NCI-H2107 (cell line): ENCODE measurements around the gene MAPKAP1.

Experiments
- DNase-seq: peaks from one replicate; lab custom pipeline; 2025; lab: John Stamatoyannopoulos, UW

MAPKAP1 gene

GRCh38 chr9:125430161-125431011, 276.6 kb downstream of the MAPKAP1 start:
- no peak for DNase-seq

GRCh38 chr9:125429476-125430160, 277.4 kb downstream of the MAPKAP1 start:
- no peak for DNase-seq

GRCh38 chr9:125428902-125429467, 278.0 kb downstream of the MAPKAP1 start:
- DNase-seq, result no peak

- DNase-seq, result no peak
Observed at GRCh38 chr9:125428060-125428901, 278.7 kb downstream of the MAPKAP1 start.

GRCh38 chr9:125427556-125427955, 279.5 kb downstream of the MAPKAP1 start:
- DNase-seq, result no peak

- no peak for DNase-seq
Observed at GRCh38 chr9:125426926-125427325, 280.1 kb downstream of the MAPKAP1 start.

- DNase-seq, result no peak
Observed at GRCh38 chr9:125425901-125426515, 281.0 kb downstream of the MAPKAP1 start.

GRCh38 chr9:125425170-125425897, 281.7 kb downstream of the MAPKAP1 start:
- DNase-seq, result no peak

GRCh38 chr9:125423964-125424363, 283.0 kb downstream of the MAPKAP1 start:
- no peak for DNase-seq

GRCh38 chr9:125422853-125423252, 284.2 kb downstream of the MAPKAP1 start:
- no peak for DNase-seq

GRCh38 chr9:125421591-125422181, 285.3 kb downstream of the MAPKAP1 start:
- no peak for DNase-seq

GRCh38 chr9:125421166-125421565, 285.8 kb downstream of the MAPKAP1 start:
- no peak for DNase-seq

GRCh38 chr9:125418404-125418803, 288.6 kb downstream of the MAPKAP1 start:
- DNase-seq, result no peak

GRCh38 chr9:125416517-125416916, 290.5 kb downstream of the MAPKAP1 start:
- DNase-seq, result no peak

GRCh38 chr9:125415583-125416460, 291.2 kb downstream of the MAPKAP1 start:
- DNase-seq, result no peak

- no peak for DNase-seq
Observed at GRCh38 chr9:125413579-125413978, 293.4 kb downstream of the MAPKAP1 start.

GRCh38 chr9:125412166-125412565, 294.8 kb downstream of the MAPKAP1 start:
- DNase-seq, result no peak

GRCh38 chr9:125411171-125411756, 295.7 kb downstream of the MAPKAP1 start:
- no peak for DNase-seq

GRCh38 chr9:125410522-125410894, 296.5 kb downstream of the MAPKAP1 start:
- DNase-seq, result no peak
